H7 (cell line): ENCODE results near the gene RNFT2. TPM values are rescaled to one million over a fixed set of nuclear protein-coding genes. Genes with fewer than 3 reads are reported as not detected.
"Not testable (repeated sequence)": the region's sequence is repeated elsewhere in the genome, so short reads cannot be mapped to it uniquely, and the experiment has no call there.

Experiments
- DNase-seq: peaks from one replicate; pipeline ENCODE4 v3.0.0; 2012
- H3K27me3 ChIP-seq: 2 replicates; pipeline ENCODE4 v1.6.0; 2011; ENCODE audit warnings: mild to moderate bottlenecking, low read length; ENCODE audit not compliant: control insufficient read depth, insufficient read depth
- H3K36me3 ChIP-seq: replicated peaks from 2 replicates; pipeline ENCODE4 v1.5.1; 2011; ENCODE audit warnings: low read length; ENCODE audit not compliant: control insufficient read depth, insufficient read depth
- H3K4me3 ChIP-seq: 2 replicates; pipeline ENCODE4 v1.5.1; 2011; ENCODE audit warnings: low read depth, mild to moderate bottlenecking, control low read depth, low read length, moderate library complexity; ENCODE audit not compliant: insufficient read depth
- total RNA-seq: library from RNA; depleted of rRNA; stranded (reverse); fragments of >200 nt; shearing (Covaris generic); gene quantifications from 2 replicates; pipeline ENCODE4 v1.2.3, GENCODE V29; 2014

RNFT2 gene
- total RNA-seq, 1 experiment from 2014 or later, result 10.8 TPM

DNA sequence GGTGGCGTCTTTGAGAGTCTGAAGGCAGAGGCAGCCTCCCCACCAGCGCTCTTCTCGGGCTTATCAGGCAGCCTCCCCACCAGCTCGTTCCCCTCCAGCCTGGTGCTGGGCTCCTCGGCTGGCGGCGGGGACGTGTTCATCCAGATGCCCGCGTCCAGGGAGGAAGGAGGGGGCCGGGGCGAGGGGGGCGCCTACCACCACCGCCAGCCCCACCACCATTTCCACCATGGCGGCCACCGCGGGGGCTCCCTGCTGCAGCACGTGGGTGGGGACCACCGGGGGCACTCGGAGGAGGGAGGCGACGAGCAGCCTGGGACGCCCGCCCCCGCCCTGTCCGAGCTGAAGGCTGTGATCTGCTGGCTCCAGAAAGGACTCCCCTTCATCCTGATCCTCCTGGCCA is 11.8 kb downstream of the RNFT2 start:
- H3K36me3 ChIP-seq, result peaks cover 5% of the 10 kb centered on the region; the same call in 1 of the 2 replicates
- no peak overlapping the region for H3K4me3 ChIP-seq
- no peak for DNase-seq
- H3K27me3 ChIP-seq, result no peaks in the 10 kb centered on the region

DNA sequence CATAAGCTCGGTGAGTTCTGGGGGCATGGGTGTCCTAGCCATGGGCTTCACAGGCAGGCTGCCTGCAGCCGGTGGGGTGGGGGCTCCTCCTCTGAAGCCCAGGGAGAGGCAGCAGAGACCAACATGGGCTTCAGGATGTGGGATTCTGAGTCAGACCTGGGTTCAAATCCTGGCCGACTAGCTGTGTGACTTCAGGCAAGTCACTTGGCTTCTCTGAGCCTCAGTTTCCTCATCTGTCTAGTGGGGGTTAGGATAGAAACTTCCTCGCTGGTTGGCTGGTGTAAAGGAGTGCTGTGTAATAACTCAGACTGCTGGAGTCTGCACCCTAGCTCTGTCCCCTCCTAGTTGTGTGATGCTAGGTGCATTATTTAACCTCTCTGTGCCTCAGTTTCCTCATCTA is 12.2 kb downstream of the RNFT2 start:
- Histone ChIP-seq H3K36me3 (peaks cover 5% of the 10 kb centered on the region; the same call in 1 of the 2 replicates), H3K27me3 (no peaks in the 10 kb centered on the region), H3K4me3 (no peak overlapping the region)
- DNase-seq, result no peak

DNA sequence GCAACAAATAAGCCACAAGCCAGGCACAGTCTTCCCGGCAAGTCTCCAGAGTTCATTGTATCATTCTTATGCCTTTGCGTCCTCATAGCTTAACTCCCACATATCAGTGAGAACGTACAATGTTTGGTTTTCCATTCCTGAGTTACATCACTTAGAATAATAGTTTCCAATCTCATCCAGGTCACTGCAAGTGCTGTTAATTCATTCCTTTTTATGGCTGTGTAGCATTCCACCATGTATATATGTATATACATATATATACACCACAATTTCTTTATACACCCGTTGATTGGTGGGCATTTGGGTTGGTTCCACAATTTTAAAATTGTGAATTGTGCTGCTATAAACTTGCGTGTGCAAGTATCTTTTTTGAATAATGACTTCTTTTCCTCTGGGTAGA is 16.0 kb downstream of the RNFT2 start:
- not testable (repeated sequence) for H3K4me3 ChIP-seq, DNase-seq, H3K27me3 ChIP-seq, H3K36me3 ChIP-seq

DNA sequence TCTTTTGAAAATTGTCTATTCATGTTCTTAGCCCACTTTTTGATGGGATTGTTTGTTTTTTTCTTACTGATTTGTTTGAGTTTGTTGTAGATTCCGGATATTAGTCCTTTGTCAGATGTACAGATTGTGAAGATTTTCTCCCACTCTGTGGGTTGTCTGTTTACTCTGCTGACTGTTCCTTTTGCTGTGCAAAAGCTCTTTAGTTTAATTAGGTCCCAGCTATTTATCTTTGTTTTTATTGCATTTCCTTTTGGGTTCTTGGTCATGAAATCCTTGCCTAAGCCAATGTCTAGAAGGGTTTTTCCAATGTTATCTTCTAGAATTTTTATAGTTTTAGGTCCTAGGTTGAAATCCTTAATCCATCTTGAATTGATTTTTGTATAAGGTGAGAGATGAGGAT is 16.7 kb downstream of the RNFT2 start:
- H3K4me3 ChIP-seq, H3K27me3 ChIP-seq, DNase-seq, H3K36me3 ChIP-seq: not testable (repeated sequence)

DNA sequence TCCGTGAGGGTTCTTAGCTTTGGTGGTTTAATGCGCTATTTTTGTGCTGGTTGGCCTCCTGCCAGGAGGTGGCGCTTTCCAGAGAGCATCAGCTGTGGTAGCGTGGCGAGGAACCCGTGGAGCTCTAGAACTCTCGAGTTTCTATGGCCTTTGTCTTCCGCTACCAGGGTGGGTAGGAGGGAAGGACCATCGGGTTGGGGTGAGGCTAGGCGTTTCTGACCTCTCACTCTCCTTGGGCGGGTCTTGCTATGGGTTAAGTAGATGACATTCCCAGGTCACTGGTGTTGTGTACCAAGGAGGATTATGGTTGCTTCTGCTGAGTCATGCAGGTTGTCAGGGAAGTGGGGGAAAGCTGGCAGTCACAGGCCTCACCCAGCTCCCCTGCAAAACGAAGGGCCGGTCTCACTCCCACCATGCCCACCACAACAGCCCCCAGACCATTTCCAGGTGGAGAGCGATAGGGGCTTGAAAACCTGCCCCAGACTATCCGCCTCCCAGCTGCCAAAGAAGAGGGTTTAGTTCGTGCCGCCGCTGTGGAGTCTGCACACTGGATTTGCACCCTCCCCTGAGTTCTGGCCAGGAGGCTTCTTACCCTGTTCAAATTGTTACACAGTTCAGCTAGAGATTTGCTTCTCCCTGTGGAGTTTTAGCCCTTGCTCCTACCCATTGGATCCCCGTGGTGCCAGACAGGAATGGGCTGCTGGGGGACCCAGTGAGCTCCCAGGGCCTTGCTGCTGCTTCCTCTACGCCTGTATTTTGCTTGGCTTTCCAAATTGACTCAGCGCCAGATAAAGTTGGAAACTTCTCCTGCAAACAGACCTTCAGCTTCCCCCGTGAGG is 21.9 kb downstream of the RNFT2 start:
- Histone ChIP-seq H3K4me3 (peak overlapping the region; percentile 28; the same call in 1 of the 2 replicates), H3K27me3 (no peaks in the 10 kb centered on the region), H3K36me3 (peaks cover 3% of the 10 kb centered on the region; the same call in 1 of the 2 replicates)
- DNase-seq, result peak; percentile 61

DNA sequence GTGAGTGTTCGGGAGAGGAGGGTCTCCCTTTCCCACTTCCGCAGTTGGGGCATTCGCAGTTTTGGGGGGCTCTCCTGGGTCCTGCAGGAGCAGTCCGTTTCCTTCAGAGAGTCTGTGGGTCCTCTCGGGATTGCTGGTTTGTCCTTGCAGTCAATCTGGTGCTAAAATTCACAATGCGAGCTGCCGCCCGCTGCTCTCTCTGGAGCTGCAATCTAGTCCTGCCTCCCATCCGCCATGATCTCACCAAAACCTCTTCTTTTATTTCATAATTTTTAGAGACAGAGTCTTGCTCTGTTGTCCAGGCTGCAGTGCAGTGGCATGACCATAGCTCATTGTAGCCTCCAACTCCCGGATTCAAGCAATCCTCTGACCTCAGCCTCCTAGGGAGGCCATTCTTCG is 22.5 kb downstream of the RNFT2 start:
- H3K36me3 ChIP-seq, result peaks cover 3% of the 10 kb centered on the region; the same call in 1 of the 2 replicates
- no peak overlapping the region for H3K4me3 ChIP-seq
- no peaks in the 10 kb centered on the region for H3K27me3 ChIP-seq
- no peak for DNase-seq

DNA sequence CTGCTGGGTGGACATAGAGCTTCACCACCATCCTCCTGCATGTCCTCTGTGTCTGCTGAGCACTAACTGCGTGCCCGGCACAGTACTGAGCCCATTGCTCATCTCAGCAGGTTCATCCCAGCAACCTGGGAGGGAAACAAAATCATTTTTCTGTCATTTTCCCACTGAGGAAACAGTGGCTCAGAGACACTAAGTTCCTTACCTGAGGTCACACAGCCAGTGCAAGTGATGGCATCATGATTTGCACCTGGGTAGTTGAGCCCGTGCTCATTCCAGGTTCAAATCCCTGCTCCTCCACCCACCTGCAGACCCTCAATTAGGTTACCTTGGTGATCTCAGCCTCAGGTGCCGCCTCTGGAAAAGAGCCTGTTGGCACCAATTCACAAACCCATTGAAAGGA is 23.4 kb downstream of the RNFT2 start:
- H3K36me3 ChIP-seq, result peaks cover 5% of the 10 kb centered on the region
- no peak overlapping the region for H3K4me3 ChIP-seq
- no peaks in the 10 kb centered on the region for H3K27me3 ChIP-seq

DNA sequence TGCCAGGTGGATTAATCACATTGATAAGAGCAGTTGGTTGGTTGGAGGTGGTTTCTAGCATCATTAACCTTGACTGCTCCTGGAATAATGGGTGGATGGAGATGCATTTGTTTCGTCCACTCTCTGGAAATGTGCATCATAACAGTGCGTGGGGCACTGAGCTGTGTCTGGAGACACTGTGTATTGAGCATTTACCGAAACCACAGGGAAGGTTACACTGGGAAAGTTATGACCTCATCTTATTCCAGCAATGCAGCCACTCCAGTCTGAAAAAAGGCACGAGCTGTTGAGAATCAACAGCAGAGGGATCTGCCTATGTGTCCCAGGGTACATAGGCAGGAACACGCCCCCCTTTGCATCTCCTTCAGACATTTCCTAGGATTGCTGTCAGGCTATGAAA is 27.2 kb downstream of the RNFT2 start:
- no peak for DNase-seq
- no peak overlapping the region for H3K4me3 ChIP-seq
- peaks cover 11% of the 10 kb centered on the region for H3K36me3 ChIP-seq
- no peaks in the 10 kb centered on the region for H3K27me3 ChIP-seq

More for the DNA sequence above, 23.4 kb downstream of the RNFT2 start:
- DNase-seq, result no peak

DNA sequence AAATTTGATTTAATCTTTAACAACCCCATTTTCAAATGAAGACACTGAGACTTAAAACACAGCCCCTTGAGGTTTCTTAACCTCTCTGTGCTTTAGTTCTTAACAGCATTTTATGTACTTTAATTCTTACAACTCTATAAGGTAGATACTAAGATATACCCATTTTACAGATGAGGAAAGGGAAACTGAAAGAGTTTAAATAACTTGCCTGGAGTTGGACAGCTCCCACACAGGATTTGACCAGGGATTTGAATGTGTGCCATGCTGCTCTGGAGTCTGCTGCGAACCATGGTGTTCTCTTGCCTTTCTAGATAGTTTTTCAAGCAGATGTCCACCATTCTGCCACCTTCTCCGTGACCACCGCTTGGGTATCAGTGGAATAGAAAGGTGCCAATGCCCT is 28.2 kb downstream of the RNFT2 start:
- H3K27me3 ChIP-seq, result no peaks in the 10 kb centered on the region
- peaks cover 11% of the 10 kb centered on the region for H3K36me3 ChIP-seq
- no peak overlapping the region for H3K4me3 ChIP-seq
- DNase-seq, result no peak

DNA sequence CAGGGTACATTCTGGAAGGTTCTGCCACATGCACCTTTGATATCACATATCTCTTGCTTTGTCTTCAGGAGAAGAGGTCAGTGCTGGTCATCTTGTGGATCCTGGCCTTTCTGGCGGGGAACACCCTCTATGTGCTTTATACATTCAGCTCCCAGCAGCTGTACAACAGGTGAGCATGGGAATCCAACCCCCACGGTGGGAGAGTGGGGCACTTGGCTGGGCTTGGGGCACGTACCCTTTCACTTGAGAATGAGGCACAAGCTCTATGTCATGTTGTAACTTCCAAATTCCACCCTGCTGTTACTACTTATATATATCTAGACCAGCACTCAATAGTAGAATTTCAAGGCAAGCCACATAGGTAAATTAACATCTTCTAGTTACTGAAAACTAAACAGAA is 28.6 kb downstream of the RNFT2 start:
- H3K36me3 ChIP-seq, result peaks cover 9% of the 10 kb centered on the region
- H3K27me3 ChIP-seq, result no peaks in the 10 kb centered on the region
- no peak overlapping the region for H3K4me3 ChIP-seq
- DNase-seq, result no peak

DNA sequence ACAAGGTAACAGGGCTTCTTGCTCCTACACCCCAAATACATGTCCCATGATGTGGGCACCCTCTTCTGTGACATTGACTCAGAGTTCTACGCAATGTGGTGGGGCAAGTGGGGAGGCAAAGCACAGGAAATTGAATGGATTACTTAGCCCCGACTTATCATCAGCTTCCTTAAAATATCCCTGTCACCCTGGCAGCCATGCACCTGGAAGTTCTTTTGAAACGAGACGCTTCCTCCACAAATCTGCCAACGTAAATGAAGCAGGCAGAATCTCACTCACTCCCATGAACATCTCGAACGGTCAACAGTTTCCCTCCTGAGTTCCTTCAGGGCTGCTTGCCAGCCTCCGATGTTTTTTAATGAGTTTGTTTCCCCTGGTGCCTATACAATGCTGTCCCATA is 33.5 kb downstream of the RNFT2 start:
- Histone ChIP-seq H3K27me3 (no peaks in the 10 kb centered on the region), H3K4me3 (no peak overlapping the region), H3K36me3 (peaks cover 4% of the 10 kb centered on the region)
- DNase-seq, result no peak

DNA sequence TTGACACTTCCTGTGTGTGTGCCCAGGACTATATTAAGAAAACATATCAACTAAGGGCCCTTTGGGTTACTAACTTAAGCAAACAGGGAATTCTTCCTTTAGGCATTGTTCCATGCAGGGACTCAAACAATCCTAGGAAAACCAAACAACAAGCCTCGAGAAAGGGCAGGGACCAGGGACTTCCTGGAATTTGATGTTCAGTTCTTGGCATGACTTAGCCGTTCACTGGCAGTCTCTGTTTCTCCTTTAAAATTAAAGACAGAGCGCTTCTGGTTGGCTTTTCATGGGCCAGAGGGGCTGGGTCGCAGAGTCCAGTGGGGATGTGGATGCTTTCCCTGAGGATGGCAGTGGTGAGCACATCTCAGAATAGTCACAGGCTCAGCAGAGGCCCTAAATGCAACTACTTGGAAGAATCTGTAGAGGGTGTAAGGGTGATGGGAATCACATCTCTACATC is 35.2 kb downstream of the RNFT2 start:
- H3K27me3 ChIP-seq, result no peaks in the 10 kb centered on the region
- H3K36me3 ChIP-seq, result peaks cover 2% of the 10 kb centered on the region
- no peak overlapping the region for H3K4me3 ChIP-seq
- DNase-seq, result peak; percentile 63

DNA sequence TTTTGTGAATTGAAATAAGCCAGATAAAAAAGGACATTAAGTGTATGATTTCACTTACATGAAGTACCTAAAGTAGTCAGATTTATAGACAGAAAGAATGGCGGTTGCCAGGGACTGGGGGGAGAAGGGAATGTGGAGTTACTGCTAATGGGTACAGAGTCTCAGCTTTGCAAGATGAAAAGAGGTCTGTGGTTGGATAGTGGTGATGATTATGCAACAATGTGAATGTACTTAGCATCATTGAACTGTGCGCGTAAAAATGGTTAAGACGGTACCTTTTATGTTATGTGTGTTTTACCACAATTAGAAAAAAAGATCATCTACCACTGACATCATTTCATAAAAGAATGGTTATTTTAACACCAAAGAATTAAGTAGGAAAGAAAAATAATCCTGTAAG is 35.9 kb downstream of the RNFT2 start:
- DNase-seq, result no peak
- H3K4me3 ChIP-seq, result no peak overlapping the region

DNA sequence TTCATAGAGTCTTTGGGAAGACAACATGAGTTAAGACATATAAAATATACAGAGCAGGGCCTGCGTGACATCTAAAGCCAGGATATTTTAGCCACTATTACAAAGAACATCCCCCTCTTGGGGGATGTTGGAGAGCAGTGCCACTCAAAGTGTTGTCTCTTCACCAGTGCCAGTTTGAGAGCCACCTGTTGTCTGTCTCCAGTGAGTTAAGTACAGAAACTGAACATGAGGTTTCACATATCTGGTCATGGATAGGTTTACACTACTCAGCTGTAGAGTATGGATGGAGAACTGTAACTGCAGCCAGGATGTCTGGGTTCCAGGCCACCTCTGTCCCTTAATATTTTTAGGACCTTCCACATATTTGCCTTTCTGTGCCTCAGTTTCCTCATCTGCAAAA is 39.1 kb downstream of the RNFT2 start:
- H3K27me3 ChIP-seq, result no peaks in the 10 kb centered on the region
- DNase-seq, result no peak
- H3K4me3 ChIP-seq, result no peak overlapping the region
- peaks cover 14% of the 10 kb centered on the region for H3K36me3 ChIP-seq

More for the DNA sequence above, 35.9 kb downstream of the RNFT2 start:
- peaks cover 5% of the 10 kb centered on the region for H3K36me3 ChIP-seq
- no peaks in the 10 kb centered on the region for H3K27me3 ChIP-seq

DNA sequence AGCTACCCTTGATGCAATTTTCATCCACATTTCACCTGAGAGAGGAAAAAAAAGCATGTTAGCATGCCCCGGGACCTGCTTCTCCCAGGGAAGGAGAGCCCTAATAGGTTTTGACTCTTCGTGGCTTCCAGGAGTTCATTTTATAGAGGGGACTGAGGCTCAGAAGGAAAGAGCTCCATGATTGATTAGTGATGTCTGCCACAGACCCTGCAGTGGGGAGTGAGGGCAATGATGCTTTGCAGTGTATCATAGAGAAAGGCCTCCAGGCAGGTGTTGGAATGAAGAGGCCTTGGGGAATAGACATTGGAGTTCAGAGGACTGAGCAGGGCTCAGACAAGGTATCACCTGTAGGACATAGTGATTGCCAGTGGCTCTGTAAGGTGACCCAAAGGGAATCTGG is 41.5 kb downstream of the RNFT2 start:
- no peak for DNase-seq
- Histone ChIP-seq H3K36me3 (peaks cover 22% of the 10 kb centered on the region), H3K27me3 (no peaks in the 10 kb centered on the region), H3K4me3 (no peak overlapping the region)
